Kidney capillary endothelial cell (primary cell): ENCODE data around the gene FAM25G.

Experiments
- DNase-seq: peaks from one replicate; pipeline ENCODE4 v3.0.0-alpha.2; 2018; ENCODE audit warnings: low spot score

The FAM25G gene

GRCh38 chr10:47449102-47449978, 42.2 kb downstream of the FAM25G start:
- DNase-seq = no peak

DNA sequence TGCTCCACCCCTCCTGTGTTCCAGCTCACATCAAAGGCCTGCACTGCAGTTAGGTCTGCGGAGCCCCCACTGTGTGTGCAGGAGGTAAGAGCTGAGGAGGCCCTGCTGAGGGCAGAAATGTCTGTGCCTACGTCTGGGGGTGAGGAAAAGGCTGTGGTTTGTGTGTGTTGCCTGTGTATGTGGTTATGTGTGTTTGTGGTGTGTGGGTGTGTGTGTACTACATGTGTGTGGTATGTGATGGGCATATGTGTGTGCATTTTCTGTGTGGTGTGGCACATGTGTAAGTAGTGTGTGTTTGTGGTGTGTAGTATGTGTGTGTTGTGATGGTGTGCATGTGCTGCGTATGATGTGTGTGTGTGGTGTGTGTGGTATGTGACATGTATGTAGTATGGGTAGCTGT, 43.8 kb downstream of the FAM25G start:
- DNase-seq = no peak

DNA sequence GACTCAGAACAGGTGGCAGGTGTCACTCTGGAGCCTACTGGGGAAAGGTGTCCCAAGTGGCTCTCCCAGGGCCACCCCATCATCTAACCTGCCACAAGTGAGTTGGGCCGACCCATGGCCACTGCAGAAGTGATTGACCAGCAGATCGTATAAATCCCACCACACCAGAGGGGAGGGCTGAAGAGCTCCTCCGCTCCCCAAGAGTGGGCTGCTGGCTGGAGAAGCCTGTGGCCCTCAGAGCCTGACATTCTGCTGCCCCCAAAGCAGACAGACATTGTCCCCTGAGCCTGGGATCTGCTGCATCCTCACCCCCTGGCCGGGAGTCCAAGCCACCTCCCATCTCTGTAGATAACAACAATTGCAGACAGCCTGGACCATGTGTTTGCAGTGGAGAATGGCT, 44.3 kb downstream of the FAM25G start:
- no peak for DNase-seq

- DNase-seq = no peak
Measured at GRCh38 chr10:47445720-47446119, 45.8 kb downstream of the FAM25G start.

DNA sequence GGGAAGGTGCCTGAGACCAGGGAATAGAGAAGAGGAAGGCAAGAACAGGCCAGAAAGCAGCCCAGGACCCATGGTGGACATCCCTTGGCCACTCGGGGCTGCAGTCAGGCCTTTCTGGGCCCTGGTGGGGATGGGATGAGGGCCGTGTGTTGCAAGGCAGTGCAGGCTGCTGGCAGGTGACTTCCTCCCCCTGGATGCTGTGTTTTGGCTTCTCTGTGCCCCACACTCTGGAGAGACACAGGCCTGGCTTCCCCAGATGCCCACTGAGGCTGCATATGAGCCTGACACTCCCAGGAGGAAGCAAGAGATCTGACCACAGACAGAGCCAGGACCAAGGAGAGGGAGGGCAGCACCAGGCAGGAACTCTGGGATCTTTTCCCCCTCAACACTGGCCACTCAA, 47.5 kb downstream of the FAM25G start:
- DNase-seq = no peak

- no peak for DNase-seq
Measured at GRCh38 chr10:47443145-47443544, 48.4 kb downstream of the FAM25G start.

DNA sequence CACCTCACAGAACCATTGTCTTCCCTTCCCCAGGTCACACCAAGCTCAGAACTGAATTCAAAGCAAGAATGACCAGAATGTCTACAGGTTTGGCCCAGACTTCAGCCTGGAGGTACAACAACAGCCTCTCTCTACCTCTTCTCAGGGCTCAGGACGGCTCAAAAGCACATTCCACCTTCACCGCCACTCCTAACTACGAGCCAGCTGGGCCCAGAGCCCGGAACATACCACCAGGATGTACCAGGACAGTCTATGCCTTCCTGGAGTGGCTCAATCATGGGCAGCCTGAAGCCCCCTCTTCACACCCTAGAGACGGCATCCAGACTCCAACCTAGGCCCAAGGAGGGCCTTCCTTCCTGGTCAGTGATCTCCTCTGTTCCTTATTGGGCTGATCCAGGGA, 49.1 kb downstream of the FAM25G start:
- no peak for DNase-seq

- no peak for DNase-seq
Measured at GRCh38 chr10:47441938-47442337, 49.6 kb downstream of the FAM25G start.

GRCh38 chr10:47440207-47440606, 51.3 kb downstream of the FAM25G start:
- DNase-seq = no peak

GRCh38 chr10:47438857-47439474, 52.5 kb downstream of the FAM25G start:
- DNase-seq = peak; percentile 23
